ENCODE data around the gene PIK3R3.

DNA sequence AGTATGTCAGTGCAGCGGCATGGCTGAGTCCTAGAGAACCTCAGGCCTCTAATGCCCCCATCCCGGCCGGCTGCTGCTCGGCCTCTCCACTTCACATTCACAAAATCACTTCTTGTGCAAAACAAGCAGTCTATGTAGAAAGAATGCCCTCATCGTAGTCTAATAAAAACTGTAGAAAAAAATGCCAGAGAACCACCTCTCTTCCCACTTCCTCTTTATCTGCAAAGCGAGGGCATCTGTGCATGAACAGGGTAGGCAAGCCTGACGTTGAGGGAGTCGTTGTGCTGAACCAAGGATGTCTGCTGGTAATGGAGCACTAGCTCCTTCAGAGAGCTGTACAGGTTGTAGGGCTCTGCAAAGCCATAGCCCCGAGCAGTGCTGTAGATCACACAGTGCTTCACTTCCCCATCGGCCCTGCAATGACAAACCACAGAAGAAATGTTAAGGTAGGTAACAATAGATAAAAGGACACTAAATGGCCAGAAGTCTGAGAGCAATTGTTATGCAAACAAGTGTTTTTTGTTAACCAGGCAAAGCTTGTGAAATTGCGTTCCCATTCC lies 88.9 kb downstream of the PIK3R3 start:
- TF ChIP-seq EZH2 (IDR thresholded peaks at IDR 0.05), result no peak
- TF ChIP-seq FOXP2 (optimal IDR thresholded peaks at IDR 0.05; ENCODE audit: control extremely low read depth, extremely low read length, insufficient read depth), result no peak

All from SK-N-MC (cell line).